HFFc6 (cell line): ENCODE results near the gene KASH5. TPM values are rescaled to one million over a fixed set of nuclear protein-coding genes. Genes with fewer than 3 reads are reported as not detected.
"Not testable (repeated sequence)": the region's sequence is repeated elsewhere in the genome, so short reads cannot be mapped to it uniquely, and the experiment has no call there.

ENCODE experiments used
- DNase-seq: peaks from one replicate; pipeline ENCODE4 v3.0.0-alpha.2; 2018
- H3K27ac Mint-ChIP-seq: 2 replicates; pipeline ENCODE4 v1.8.0; 2020; ENCODE audit warnings: mild to moderate bottlenecking, mixed read lengths
- H3K27me3 Mint-ChIP-seq: 2 replicates; pipeline ENCODE4 v1.8.0; 2021; ENCODE audit warnings: mild to moderate bottlenecking, moderate library complexity, mixed read lengths; ENCODE audit not compliant: insufficient read depth
- H3K36me3 Mint-ChIP-seq: 2 replicates; pipeline ENCODE4 v1.8.0; 2021; ENCODE audit warnings: low read depth, mixed read lengths
- H3K4me1 Mint-ChIP-seq: 2 replicates; pipeline ENCODE4 v1.8.0; 2020; ENCODE audit warnings: low read depth, mixed read lengths
- H3K4me3 Mint-ChIP-seq: 2 replicates; pipeline ENCODE4 v1.8.0; 2020; ENCODE audit warnings: mild to moderate bottlenecking, moderate library complexity, mixed read lengths
- H3K9me3 Mint-ChIP-seq: 2 replicates; pipeline ENCODE4 v1.8.0; 2020; ENCODE audit warnings: mild to moderate bottlenecking, mixed read lengths
- total RNA-seq, 6 experiments: library from RNA; stranded (reverse); fragmentation: NEBNext Ultra II Directional; extraction: Animal tissue kit (Norgen Biotek cat#: 25700); gene quantifications; 2 replicates in 1 of 6; 3 replicates in 5 of 6; pipeline ENCODE4 v1.2.3, GENCODE V29; 2021
- TF ChIP-seq, protein P1 (sequence below): fragments of 200-600 bp; sonication (generic); IDR thresholded peaks from 2 replicates; pipeline ENCODE4 v1.5.0; 2021; ENCODE audit warnings: antibody characterized with exemption, mild to moderate bottlenecking

Gene KASH5
- total RNA-seq, 6 experiments from 2014 or later = not detected

GRCh38 chr19:49455773-49456172 lies 67.7 kb downstream of the KASH5 start:
- TF ChIP-seq, protein P1, sequence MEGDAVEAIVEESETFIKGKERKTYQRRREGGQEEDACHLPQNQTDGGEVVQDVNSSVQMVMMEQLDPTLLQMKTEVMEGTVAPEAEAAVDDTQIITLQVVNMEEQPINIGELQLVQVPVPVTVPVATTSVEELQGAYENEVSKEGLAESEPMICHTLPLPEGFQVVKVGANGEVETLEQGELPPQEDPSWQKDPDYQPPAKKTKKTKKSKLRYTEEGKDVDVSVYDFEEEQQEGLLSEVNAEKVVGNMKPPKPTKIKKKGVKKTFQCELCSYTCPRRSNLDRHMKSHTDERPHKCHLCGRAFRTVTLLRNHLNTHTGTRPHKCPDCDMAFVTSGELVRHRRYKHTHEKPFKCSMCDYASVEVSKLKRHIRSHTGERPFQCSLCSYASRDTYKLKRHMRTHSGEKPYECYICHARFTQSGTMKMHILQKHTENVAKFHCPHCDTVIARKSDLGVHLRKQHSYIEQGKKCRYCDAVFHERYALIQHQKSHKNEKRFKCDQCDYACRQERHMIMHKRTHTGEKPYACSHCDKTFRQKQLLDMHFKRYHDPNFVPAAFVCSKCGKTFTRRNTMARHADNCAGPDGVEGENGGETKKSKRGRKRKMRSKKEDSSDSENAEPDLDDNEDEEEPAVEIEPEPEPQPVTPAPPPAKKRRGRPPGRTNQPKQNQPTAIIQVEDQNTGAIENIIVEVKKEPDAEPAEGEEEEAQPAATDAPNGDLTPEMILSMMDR = no peak
- peak overlapping the region; percentile 53 for H3K27ac Mint-ChIP-seq
- no peaks in the 10 kb centered on the region; the same call in 1 of the 2 replicates for H3K27me3 Mint-ChIP-seq
- peaks cover 20% of the 10 kb centered on the region for H3K4me1 Mint-ChIP-seq
- DNase-seq = no peak
- peaks cover 4% of the 10 kb centered on the region; the same call in 1 of the 2 replicates for H3K36me3 Mint-ChIP-seq
- no peak overlapping the region; the same call in 1 of the 2 replicates for H3K4me3 Mint-ChIP-seq
- H3K9me3 Mint-ChIP-seq = no peaks in the 10 kb centered on the region

DNA sequence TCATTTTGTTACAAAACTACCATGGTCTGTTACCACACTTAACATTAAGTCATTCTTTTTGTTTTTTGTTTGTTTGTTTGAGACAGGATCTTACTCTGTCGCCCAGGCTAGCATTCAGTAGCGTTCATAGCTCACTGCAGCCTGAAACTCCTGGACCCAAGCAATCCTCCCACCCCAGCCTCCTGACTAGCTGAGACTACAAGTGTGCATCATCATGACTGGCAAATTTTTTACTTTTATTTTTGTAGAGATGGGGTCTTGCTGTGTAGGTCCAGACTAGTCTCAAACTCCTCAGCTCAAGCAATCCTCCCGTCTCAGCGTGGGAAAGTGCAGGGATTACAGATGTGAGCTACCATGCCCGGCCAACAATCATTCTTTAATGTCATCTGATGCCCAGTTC lies 68.3 kb downstream of the KASH5 start:
- DNase-seq = no peak
- Mint-ChIP-seq H3K27me3 (no peaks in the 10 kb centered on the region; the same call in 1 of the 2 replicates), H3K9me3 (no peaks in the 10 kb centered on the region), H3K36me3 (peaks cover 3% of the 10 kb centered on the region; the same call in 1 of the 2 replicates), H3K4me1 (peaks cover 17% of the 10 kb centered on the region), H3K4me3 (no peak overlapping the region), H3K27ac (peak overlapping the region; percentile 53)
- TF ChIP-seq, protein P1 = no peak

GRCh38 chr19:49458567-49458903 lies 70.5 kb downstream of the KASH5 start:
- no peak overlapping the region for H3K27ac Mint-ChIP-seq
- no peaks in the 10 kb centered on the region for H3K9me3 Mint-ChIP-seq
- no peak overlapping the region for H3K4me3 Mint-ChIP-seq
- no peaks in the 10 kb centered on the region for H3K36me3 Mint-ChIP-seq
- H3K27me3 Mint-ChIP-seq = no peaks in the 10 kb centered on the region
- no peak for DNase-seq
- H3K4me1 Mint-ChIP-seq = peaks cover 8% of the 10 kb centered on the region
- TF ChIP-seq, protein P1 = no peak

- H3K4me3 Mint-ChIP-seq = no peak overlapping the region
- no peak for DNase-seq
- H3K4me1 Mint-ChIP-seq = peaks cover 8% of the 10 kb centered on the region
- no peaks in the 10 kb centered on the region for H3K27me3 Mint-ChIP-seq
- H3K9me3 Mint-ChIP-seq = no peaks in the 10 kb centered on the region
- H3K36me3 Mint-ChIP-seq = no peaks in the 10 kb centered on the region
- TF ChIP-seq, protein P1 = no peak
- H3K27ac Mint-ChIP-seq = no peak overlapping the region
Measured at GRCh38 chr19:49459388-49459787, 71.3 kb downstream of the KASH5 start.

DNA sequence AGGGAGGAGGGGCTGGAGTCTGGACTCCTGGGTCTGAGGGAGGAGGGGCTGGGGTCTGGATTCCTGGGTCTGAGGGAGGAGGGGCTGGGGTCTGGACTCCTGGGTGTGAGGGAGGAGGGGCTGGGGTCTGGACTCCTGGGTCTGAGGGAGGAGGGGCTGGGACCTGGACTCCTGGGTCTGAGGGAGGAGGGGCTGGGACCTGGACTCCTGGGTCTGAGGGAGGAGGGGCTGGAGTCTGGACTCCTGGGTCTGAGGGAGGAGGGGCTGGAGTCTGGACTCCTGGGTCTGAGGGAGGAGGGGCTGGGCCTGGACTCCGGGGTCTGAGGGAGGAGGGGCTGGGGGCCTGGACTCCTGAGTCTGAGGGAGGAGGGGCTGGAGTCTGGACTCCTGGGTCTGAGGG lies 73.1 kb downstream of the KASH5 start:
- H3K4me1 Mint-ChIP-seq, H3K27me3 Mint-ChIP-seq, H3K27ac Mint-ChIP-seq, H3K36me3 Mint-ChIP-seq, DNase-seq, H3K9me3 Mint-ChIP-seq, H3K4me3 Mint-ChIP-seq: not testable (repeated sequence)

GRCh38 chr19:49461656-49462055 lies 73.6 kb downstream of the KASH5 start:
- H3K27ac Mint-ChIP-seq = no peak overlapping the region
- no peaks in the 10 kb centered on the region for H3K27me3 Mint-ChIP-seq
- no peak overlapping the region for H3K4me3 Mint-ChIP-seq
- TF ChIP-seq, protein P1 = no peak
- H3K9me3 Mint-ChIP-seq = no peaks in the 10 kb centered on the region
- H3K36me3 Mint-ChIP-seq = no peaks in the 10 kb centered on the region
- DNase-seq = no peak
- H3K4me1 Mint-ChIP-seq = no peaks in the 10 kb centered on the region
